IPS-18a (cell line): Measurements from ENCODE around the gene MCRIP1.

ENCODE experiments used
- H3K27ac ChIP-seq: one replicate; pipeline ENCODE4 v1.5.1; 2013; ENCODE audit warnings: low read length
- H3K27me3 ChIP-seq: one replicate; pipeline ENCODE4 v1.6.1; 2013; ENCODE audit warnings: mild to moderate bottlenecking, low read length; ENCODE audit not compliant: control insufficient read depth, insufficient read depth
- H3K36me3 ChIP-seq: one replicate; pipeline ENCODE4 v1.6.1; 2013; ENCODE audit warnings: low read depth, low read length; ENCODE audit not compliant: control insufficient read depth
- H3K4me1 ChIP-seq: one replicate; pipeline ENCODE4 v1.6.1; 2013; ENCODE audit warnings: low read depth, low read length; ENCODE audit not compliant: control insufficient read depth
- H3K4me3 ChIP-seq: one replicate; pipeline ENCODE4 v1.5.1; 2013; ENCODE audit warnings: low read length
- H3K9ac ChIP-seq: one replicate; pipeline ENCODE4 v1.6.1; 2013; ENCODE audit warnings: mild to moderate bottlenecking, low read length, moderate library complexity
- H3K9me3 ChIP-seq: one replicate; pipeline ENCODE4 v1.6.1; 2013; ENCODE audit warnings: low read depth, low read length; ENCODE audit not compliant: control insufficient read depth

The MCRIP1 gene

GRCh38 chr17:81858170-81858966 is 25.3 kb upstream of the MCRIP1 start:
- H3K36me3 ChIP-seq = peaks cover 30% of the 10 kb centered on the region
- H3K27ac ChIP-seq = no peak overlapping the region
- no peak overlapping the region for H3K4me3 ChIP-seq
- H3K27me3 ChIP-seq = no peaks in the 10 kb centered on the region
- no peaks in the 10 kb centered on the region for H3K9me3 ChIP-seq
- H3K4me1 ChIP-seq = peaks cover 5% of the 10 kb centered on the region
- H3K9ac ChIP-seq = no peak overlapping the region

GRCh38 chr17:81854974-81855774 is 22.1 kb upstream of the MCRIP1 start:
- H3K9ac ChIP-seq = no peak overlapping the region
- H3K27ac ChIP-seq = no peak overlapping the region

GRCh38 chr17:81852237-81852636 is 19.1 kb upstream of the MCRIP1 start:
- no peaks in the 10 kb centered on the region for H3K4me1 ChIP-seq
- no peaks in the 10 kb centered on the region for H3K9me3 ChIP-seq
- peaks cover 43% of the 10 kb centered on the region for H3K36me3 ChIP-seq
- H3K9ac ChIP-seq = no peak overlapping the region
- no peaks in the 10 kb centered on the region for H3K27me3 ChIP-seq
- no peak overlapping the region for H3K4me3 ChIP-seq
- no peak overlapping the region for H3K27ac ChIP-seq

More at GRCh38 chr17:81854974-81855774, 22.1 kb upstream of the MCRIP1 start:
- H3K4me3 ChIP-seq = no peak overlapping the region
- H3K4me1 ChIP-seq = peaks cover 5% of the 10 kb centered on the region
- no peaks in the 10 kb centered on the region for H3K9me3 ChIP-seq
- H3K36me3 ChIP-seq = peaks cover 47% of the 10 kb centered on the region
- H3K27me3 ChIP-seq = no peaks in the 10 kb centered on the region

- no peaks in the 10 kb centered on the region for H3K27me3 ChIP-seq
- H3K9ac ChIP-seq = no peak overlapping the region
- H3K27ac ChIP-seq = no peak overlapping the region
- H3K4me1 ChIP-seq = no peaks in the 10 kb centered on the region
- H3K4me3 ChIP-seq = no peak overlapping the region
- H3K9me3 ChIP-seq = no peaks in the 10 kb centered on the region
- H3K36me3 ChIP-seq = peaks cover 52% of the 10 kb centered on the region
Measured at GRCh38 chr17:81851423-81851822, 18.3 kb upstream of the MCRIP1 start.

- no peak overlapping the region for H3K9ac ChIP-seq
- no peaks in the 10 kb centered on the region for H3K9me3 ChIP-seq
- no peaks in the 10 kb centered on the region for H3K4me1 ChIP-seq
- H3K36me3 ChIP-seq = peaks cover 58% of the 10 kb centered on the region
- H3K4me3 ChIP-seq = no peak overlapping the region
- no peak overlapping the region for H3K27ac ChIP-seq
- H3K27me3 ChIP-seq = no peaks in the 10 kb centered on the region
Measured at GRCh38 chr17:81849457-81849856, 16.4 kb upstream of the MCRIP1 start.

- H3K9me3 ChIP-seq = no peaks in the 10 kb centered on the region
- no peaks in the 10 kb centered on the region for H3K27me3 ChIP-seq
- H3K36me3 ChIP-seq = peaks cover 54% of the 10 kb centered on the region
- no peaks in the 10 kb centered on the region for H3K4me1 ChIP-seq
- H3K27ac ChIP-seq = no peak overlapping the region
- no peak overlapping the region for H3K4me3 ChIP-seq
- no peak overlapping the region for H3K9ac ChIP-seq
Measured at GRCh38 chr17:81846743-81847689, 13.9 kb upstream of the MCRIP1 start.

GRCh38 chr17:81845881-81846742 is 13.0 kb upstream of the MCRIP1 start:
- no peak overlapping the region for H3K4me3 ChIP-seq
- H3K27ac ChIP-seq = no peak overlapping the region
- no peaks in the 10 kb centered on the region for H3K27me3 ChIP-seq
- no peak overlapping the region for H3K9ac ChIP-seq
- H3K4me1 ChIP-seq = no peaks in the 10 kb centered on the region
- H3K36me3 ChIP-seq = peaks cover 46% of the 10 kb centered on the region
- no peaks in the 10 kb centered on the region for H3K9me3 ChIP-seq

- H3K4me3 ChIP-seq = no peak overlapping the region
- no peaks in the 10 kb centered on the region for H3K27me3 ChIP-seq
- peaks cover 46% of the 10 kb centered on the region for H3K36me3 ChIP-seq
- no peaks in the 10 kb centered on the region for H3K4me1 ChIP-seq
- H3K27ac ChIP-seq = no peak overlapping the region
- no peaks in the 10 kb centered on the region for H3K9me3 ChIP-seq
- no peak overlapping the region for H3K9ac ChIP-seq
Measured at GRCh38 chr17:81845361-81845760, 12.3 kb upstream of the MCRIP1 start.

GRCh38 chr17:81844887-81845286 is 11.8 kb upstream of the MCRIP1 start:
- Histone ChIP-seq H3K27me3 (no peaks in the 10 kb centered on the region), H3K9me3 (no peaks in the 10 kb centered on the region), H3K36me3 (peaks cover 46% of the 10 kb centered on the region), H3K9ac (no peak overlapping the region), H3K4me1 (no peaks in the 10 kb centered on the region), H3K4me3 (no peak overlapping the region), H3K27ac (no peak overlapping the region)

- H3K9ac ChIP-seq = no peak overlapping the region
- H3K36me3 ChIP-seq = peaks cover 46% of the 10 kb centered on the region
- H3K27ac ChIP-seq = no peak overlapping the region
- no peak overlapping the region for H3K4me3 ChIP-seq
- no peaks in the 10 kb centered on the region for H3K9me3 ChIP-seq
- no peaks in the 10 kb centered on the region for H3K4me1 ChIP-seq
- no peaks in the 10 kb centered on the region for H3K27me3 ChIP-seq
Measured at GRCh38 chr17:81844327-81844851, 11.3 kb upstream of the MCRIP1 start.
